PC-3 (cell line): Measurements from ENCODE around the gene ANK3.

Source experiments
- CTCF ChIP-seq: fragments of 300-600 bp; sonication (generic); conservative IDR thresholded peaks from 2 replicates; pipeline ENCODE4 v1.5.1; 2017; ENCODE audit warnings: antibody characterized with exemption, low read depth, mild to moderate bottlenecking, low read length
- EZH2 ChIP-seq: fragments of 300-600 bp; sonication (generic); IDR thresholded peaks from one replicate; pipeline ENCODE4 v1.6.1; 2017; ENCODE audit warnings: antibody characterized with exemption, mild to moderate bottlenecking, low read length; ENCODE audit not compliant: unreplicated experiment
- EZH2phosphoT487 ChIP-seq: fragments of 300-600 bp; sonication (generic); IDR thresholded peaks from 2 replicates; pipeline ENCODE4 v1.6.1; 2018; ENCODE audit warnings: mild to moderate bottlenecking, antibody characterized with exemption, low read length, borderline replicate concordance

GRCh38 chr10:60291344-60291930 is 98.2 kb downstream of the ANK3 start:
- TF ChIP-seq CTCF (no peak), EZH2 (no peak), EZH2phosphoT487 (no peak)
